GM19240 (cell line): Measurements from ENCODE around the gene ADAMTSL1.

Source experiments
- DNase-seq: peaks from one replicate; pipeline ENCODE4 v3.0.0; 2011; ENCODE audit warnings: low spot score; ENCODE audit not compliant: insufficient read length

ADAMTSL1 gene

DNA sequence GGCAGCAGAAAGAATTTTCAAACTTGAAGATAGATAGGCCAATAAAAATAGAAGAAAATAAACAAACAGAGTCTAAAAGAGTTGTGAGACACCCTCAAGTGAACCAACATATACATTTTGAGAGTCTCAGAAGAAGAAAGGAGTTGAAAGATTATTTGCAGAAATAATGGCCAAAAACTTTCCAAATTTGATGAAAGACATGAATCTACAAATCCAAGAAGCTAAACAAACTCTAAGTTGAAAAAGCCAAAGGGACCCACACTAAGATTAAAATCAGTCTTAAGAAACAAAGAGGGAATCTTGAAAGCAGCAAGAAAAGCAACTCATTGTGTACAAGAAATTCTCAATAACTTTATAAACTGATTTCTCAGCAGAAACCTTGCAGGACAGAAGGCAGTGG is 422.1 kb downstream of the ADAMTSL1 start:
- no peak for DNase-seq

GRCh38 chr9:18896531-18897179 is 422.7 kb downstream of the ADAMTSL1 start:
- no peak for DNase-seq

- no peak for DNase-seq
Measured at GRCh38 chr9:18903450-18903849, 429.5 kb downstream of the ADAMTSL1 start.

- DNase-seq: no peak
Measured at GRCh38 chr9:18905028-18905882, 431.3 kb downstream of the ADAMTSL1 start.

GRCh38 chr9:18905883-18906629 is 432.1 kb downstream of the ADAMTSL1 start:
- no peak for DNase-seq

DNA sequence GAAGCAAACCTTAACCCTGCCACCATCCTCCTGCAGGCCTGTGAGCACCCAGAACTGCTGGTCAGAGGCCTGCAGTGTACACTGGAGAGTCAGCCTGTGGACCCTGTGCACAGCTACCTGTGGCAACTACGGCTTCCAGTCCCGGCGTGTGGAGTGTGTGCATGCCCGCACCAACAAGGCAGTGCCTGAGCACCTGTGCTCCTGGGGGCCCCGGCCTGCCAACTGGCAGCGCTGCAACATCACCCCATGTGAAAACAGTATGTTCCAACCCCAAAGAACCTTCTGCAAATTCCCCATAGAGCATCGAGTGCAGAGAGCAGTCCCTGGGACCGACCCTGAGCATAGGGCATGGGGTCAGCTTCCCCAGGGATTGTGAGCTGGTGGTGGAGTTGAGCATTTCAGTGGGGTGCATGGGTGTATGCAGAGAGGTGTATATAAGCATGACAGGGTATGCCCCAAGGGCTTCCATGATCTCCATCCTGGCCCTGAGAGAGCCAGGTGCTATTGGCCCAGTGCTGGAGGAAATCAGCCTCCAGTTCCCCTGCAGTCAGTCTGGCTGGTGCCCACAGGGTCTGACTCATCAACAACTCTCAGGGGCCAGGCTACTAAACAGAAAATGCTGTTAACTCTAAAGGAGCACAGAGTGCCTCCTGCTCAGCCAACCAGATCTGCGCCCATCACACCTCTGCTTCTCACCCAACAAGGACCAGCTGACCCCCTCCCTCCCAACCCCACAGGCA is 432.9 kb downstream of the ADAMTSL1 start:
- DNase-seq: no peak

DNA sequence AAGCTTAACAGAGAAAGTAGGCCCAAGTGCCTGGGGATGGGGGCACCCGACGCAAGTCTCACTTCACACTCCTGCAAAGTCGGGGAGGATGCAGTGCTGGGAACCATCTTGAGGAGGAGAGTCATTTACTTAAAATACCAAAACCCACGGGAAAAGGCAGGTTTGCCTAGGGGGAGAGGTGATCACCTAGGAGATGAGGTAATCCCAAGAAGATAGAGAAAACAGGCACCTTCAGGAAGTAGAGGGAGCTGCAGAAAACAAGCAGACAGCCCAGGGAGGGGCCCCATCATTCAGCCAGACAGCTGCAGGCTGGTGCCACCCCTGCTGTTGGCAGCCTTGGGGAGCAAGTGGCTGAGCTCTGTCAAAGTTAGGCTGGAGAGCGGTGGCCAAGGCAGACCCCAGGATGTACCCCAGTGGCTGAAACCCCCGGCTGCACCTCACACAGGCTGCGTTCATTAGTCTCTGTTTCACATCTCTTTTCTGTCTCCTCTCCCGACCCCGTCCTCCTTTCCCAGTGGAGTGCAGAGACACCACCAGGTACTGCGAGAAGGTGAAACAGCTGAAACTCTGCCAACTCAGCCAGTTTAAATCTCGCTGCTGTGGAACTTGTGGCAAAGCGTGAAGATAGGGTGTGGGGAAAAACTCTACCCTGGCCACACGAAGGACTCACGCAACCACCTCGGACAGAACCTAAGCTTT is 434.1 kb downstream of the ADAMTSL1 start:
- DNase-seq: no peak

- no peak for DNase-seq
Measured at GRCh38 chr9:18909140-18910018, 435.4 kb downstream of the ADAMTSL1 start.

GRCh38 chr9:18910435-18910834 is 436.5 kb downstream of the ADAMTSL1 start:
- DNase-seq: no peak

DNA sequence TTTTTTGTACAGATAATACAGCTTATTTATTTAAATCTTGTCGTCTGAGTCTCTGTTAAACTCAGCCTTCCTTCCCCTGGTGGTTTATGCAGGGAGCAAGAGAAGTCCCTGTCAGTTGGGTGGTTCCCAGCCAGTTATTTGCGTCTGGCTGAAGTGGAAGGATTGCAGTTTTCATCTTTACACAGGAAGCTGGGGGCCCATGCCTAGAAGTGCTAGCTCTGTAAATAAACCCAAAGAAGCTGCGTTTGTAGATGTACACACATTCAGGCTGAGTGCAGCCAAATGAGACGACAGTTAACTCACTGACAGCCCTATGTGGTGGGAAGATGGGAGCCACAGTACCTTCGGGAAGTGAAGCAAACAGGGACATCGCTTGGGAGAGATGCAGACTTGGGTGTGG is 437.0 kb downstream of the ADAMTSL1 start:
- DNase-seq: no peak

- no peak for DNase-seq
Measured at GRCh38 chr9:18911714-18912342, 437.9 kb downstream of the ADAMTSL1 start.

DNA sequence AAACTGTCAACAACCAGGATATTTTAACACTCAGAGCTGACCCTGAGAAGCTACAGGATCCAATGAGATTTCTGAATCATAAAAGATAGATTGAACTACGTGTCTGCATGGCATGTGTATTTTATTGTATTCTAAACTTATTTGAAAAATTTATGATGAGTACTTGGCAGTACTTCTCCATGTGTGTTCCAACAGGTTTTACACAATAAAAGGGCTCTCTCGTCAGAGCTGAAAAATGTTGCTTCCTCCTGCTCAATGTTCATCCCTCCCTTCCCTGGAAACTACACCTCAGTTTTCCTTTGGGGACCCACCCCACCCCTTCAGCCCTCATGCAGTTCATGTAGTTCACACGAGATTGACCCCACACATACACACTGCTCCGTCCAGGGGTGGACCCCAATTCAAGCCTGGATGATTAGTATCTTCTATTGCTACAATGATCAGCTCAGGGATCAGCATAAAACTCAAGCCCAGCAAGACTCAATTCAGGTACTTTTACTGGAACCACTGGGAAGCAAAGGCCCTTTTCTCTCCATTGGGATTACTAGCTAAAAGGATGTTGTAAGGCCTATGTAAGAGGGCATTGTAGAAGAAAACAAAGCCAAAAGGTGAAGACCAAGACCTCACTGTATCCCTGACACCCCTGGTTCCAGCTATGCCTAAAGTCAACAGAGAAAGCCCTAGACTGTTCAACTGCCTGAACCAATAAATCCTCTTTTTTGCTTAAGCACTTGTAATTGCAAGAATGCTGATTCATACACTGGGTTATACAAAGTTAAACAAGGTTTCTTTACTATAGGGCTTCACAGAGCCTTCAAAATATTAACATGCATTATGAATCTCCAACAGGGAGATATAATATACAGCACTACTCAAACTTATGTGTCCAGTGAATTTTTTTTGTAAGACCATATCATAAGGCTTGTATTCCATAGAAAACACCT is 446.5 kb downstream of the ADAMTSL1 start:
- DNase-seq: no peak

DNA sequence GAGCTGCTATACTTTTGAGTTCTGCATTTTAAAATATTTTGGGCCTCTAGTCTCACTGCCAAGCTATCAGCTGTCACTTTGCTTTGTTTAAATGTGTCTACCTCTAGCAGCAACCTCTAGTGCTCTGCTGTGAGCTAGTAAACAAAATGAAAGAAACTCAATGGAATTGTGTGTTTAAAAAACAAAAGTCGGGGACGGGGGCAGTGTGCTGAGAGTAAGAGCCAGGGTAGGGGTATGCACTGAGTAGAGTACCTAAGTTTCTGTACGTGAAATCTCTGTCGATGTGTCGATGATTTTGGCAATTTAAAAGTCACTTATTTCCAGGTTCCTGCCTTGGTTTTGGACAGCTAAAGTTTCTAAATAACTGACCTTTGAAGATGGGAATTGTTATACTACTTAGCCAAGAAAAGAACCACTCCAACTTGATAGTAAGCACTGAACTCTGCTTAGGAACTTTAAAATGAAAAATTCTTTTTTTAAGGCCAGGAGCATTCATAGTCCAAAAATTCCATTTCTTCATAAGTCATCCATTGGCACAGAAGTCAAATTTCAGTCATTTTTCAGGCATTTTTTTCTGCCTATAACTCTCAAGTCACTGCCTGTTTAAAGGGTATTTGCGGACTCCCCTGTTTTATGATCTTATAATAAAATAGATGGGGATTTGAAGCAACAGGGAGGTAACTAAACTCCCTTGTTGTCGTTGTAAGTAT is 447.6 kb downstream of the ADAMTSL1 start:
- no peak for DNase-seq

- DNase-seq: no peak
Measured at GRCh38 chr9:18922161-18922885, 448.4 kb downstream of the ADAMTSL1 start.

DNA sequence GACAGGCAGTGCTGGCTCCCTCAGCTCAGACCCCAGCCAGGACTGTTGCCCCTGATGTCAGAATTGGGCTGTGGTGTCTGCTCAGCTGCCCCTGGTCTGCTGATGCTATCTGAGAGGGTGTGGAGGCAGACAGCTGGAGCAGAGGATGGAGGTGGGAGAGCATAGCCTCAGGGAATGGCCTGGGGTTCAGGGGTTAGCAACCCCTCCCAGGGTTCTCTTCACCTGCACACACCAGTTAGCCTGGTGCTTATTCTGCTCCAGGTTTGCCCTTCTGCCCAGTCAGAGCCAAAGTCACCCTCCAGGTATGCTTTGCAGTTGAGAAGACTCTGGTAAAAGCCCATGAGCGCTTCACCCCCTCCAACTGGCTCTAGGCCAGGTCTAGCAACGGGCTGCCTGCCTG is 449.2 kb downstream of the ADAMTSL1 start:
- no peak for DNase-seq

- no peak for DNase-seq
Measured at GRCh38 chr9:18923671-18924430, 449.9 kb downstream of the ADAMTSL1 start.
